SK-N-DZ (cell line): ENCODE measurements around the gene COL15A1.

Experiments used
- DNase-seq: peaks from one replicate; pipeline ENCODE4 v3.0.0-alpha.2; 2015; ENCODE audit warnings: low spot score

Gene COL15A1

GRCh38 chr9:98915599-98915998 is 28.1 kb upstream of the COL15A1 start:
- no peak for DNase-seq

- no peak for DNase-seq
Observed at GRCh38 chr9:98916660-98917059, 27.0 kb upstream of the COL15A1 start.

GRCh38 chr9:98917746-98918487 is 25.8 kb upstream of the COL15A1 start:
- DNase-seq, result no peak

- no peak for DNase-seq
Observed at GRCh38 chr9:98921732-98922131, 22.0 kb upstream of the COL15A1 start.

- no peak for DNase-seq
Observed at GRCh38 chr9:98922721-98923435, 20.8 kb upstream of the COL15A1 start.

GRCh38 chr9:98923451-98924123 is 20.1 kb upstream of the COL15A1 start:
- no peak for DNase-seq

- no peak for DNase-seq
Observed at GRCh38 chr9:98924946-98925820, 18.5 kb upstream of the COL15A1 start.

- DNase-seq, result no peak
Observed at GRCh38 chr9:98925956-98926355, 17.8 kb upstream of the COL15A1 start.

GRCh38 chr9:98927724-98928123 is 16.0 kb upstream of the COL15A1 start:
- no peak for DNase-seq

GRCh38 chr9:98929071-98929470 is 14.6 kb upstream of the COL15A1 start:
- no peak for DNase-seq

- no peak for DNase-seq
Observed at GRCh38 chr9:98929895-98930341, 13.8 kb upstream of the COL15A1 start.

- no peak for DNase-seq
Observed at GRCh38 chr9:98930792-98931191, 12.9 kb upstream of the COL15A1 start.

- DNase-seq, result no peak
Observed at GRCh38 chr9:98931600-98932389, 11.9 kb upstream of the COL15A1 start.

GRCh38 chr9:98933185-98933584 is 10.5 kb upstream of the COL15A1 start:
- no peak for DNase-seq

- DNase-seq, result no peak
Observed at GRCh38 chr9:98933890-98934289, 9.8 kb upstream of the COL15A1 start.

- no peak for DNase-seq
Observed at GRCh38 chr9:98935071-98935505, 8.6 kb upstream of the COL15A1 start.

- no peak for DNase-seq
Observed at GRCh38 chr9:98940276-98940675, 3.4 kb upstream of the COL15A1 start.

- DNase-seq, result no peak
Observed at GRCh38 chr9:98941946-98942523, 1.7 kb upstream of the COL15A1 start.

- DNase-seq, result no peak
Observed at GRCh38 chr9:98942906-98943681, 613 bp upstream of the COL15A1 start.
